Stimulated activated CD4-positive, alpha-beta T cell treated with anti-CD3 and anti-CD28 coated beads, Interleukin-2, amount 100 ng/mL, for 48 hours (primary cell): ENCODE results near the gene UBE2U.
"Not testable (repeated sequence)": the region's sequence is repeated elsewhere in the genome, so short reads cannot be mapped to it uniquely, and the experiment has no call there.

ENCODE experiments used
- DNase-seq, 2 donors: peaks; one replicate each; pipeline ENCODE4 v3.0.0-alpha.2; 2020

Gene UBE2U

GRCh38 chr1:64241069-64241468, 37.6 kb downstream of the UBE2U start:
- no peak for DNase-seq

GRCh38 chr1:64242895-64243756, 39.7 kb downstream of the UBE2U start:
- no peak for DNase-seq

GRCh38 chr1:64243757-64244080, 40.3 kb downstream of the UBE2U start:
- no peak for DNase-seq

GRCh38 chr1:64245495-64245894, 42.1 kb downstream of the UBE2U start:
- no peak for DNase-seq

- no peak for DNase-seq
These were observed 43.0 kb downstream of the UBE2U start for GRCh38 chr1:64246294-64246917.

GRCh38 chr1:64248065-64248464, 44.6 kb downstream of the UBE2U start:
- DNase-seq = no peak

GRCh38 chr1:64250472-64250871, 47.0 kb downstream of the UBE2U start:
- not testable (repeated sequence) for DNase-seq

- DNase-seq = no peak
These were observed 48.5 kb downstream of the UBE2U start for GRCh38 chr1:64251971-64252370.

GRCh38 chr1:64257233-64257632, 53.8 kb downstream of the UBE2U start:
- not testable (repeated sequence) for DNase-seq

- not testable (repeated sequence) for DNase-seq
These were observed 55.0 kb downstream of the UBE2U start for GRCh38 chr1:64258444-64258843.

GRCh38 chr1:64263335-64263734, 59.9 kb downstream of the UBE2U start:
- DNase-seq = no peak

- DNase-seq = no peak
These were observed 60.4 kb downstream of the UBE2U start for GRCh38 chr1:64263856-64264255.

- no peak for DNase-seq
These were observed 61.7 kb downstream of the UBE2U start for GRCh38 chr1:64265141-64265540.

- DNase-seq = no peak
These were observed 63.6 kb downstream of the UBE2U start for GRCh38 chr1:64266991-64267390.

- DNase-seq = peak; percentile 63 to 69
These were observed 65.5 kb downstream of the UBE2U start for GRCh38 chr1:64268653-64269557.

- no peak for DNase-seq
These were observed 66.1 kb downstream of the UBE2U start for GRCh38 chr1:64269558-64269884.

GRCh38 chr1:64280001-64280400, 76.6 kb downstream of the UBE2U start:
- no peak for DNase-seq

- DNase-seq = no peak
These were observed 78.9 kb downstream of the UBE2U start for GRCh38 chr1:64282351-64282750.

- no peak for DNase-seq
These were observed 83.6 kb downstream of the UBE2U start for GRCh38 chr1:64287071-64287470.

- no peak for DNase-seq
These were observed 87.0 kb downstream of the UBE2U start for GRCh38 chr1:64290420-64290819.

GRCh38 chr1:64291931-64292330, 88.5 kb downstream of the UBE2U start:
- DNase-seq = no peak

GRCh38 chr1:64292399-64292798, 89.0 kb downstream of the UBE2U start:
- DNase-seq = no peak

GRCh38 chr1:64293820-64294219, 90.4 kb downstream of the UBE2U start:
- no peak for DNase-seq

GRCh38 chr1:64295136-64295535, 91.7 kb downstream of the UBE2U start:
- DNase-seq = no peak
